PC-3 (cell line): ENCODE measurements around the gene POU4F1.

ENCODE experiments used
- EZH2 ChIP-seq: fragments of 300-600 bp; sonication (generic); IDR thresholded peaks from one replicate; pipeline ENCODE4 v1.6.1; 2017; ENCODE audit warnings: antibody characterized with exemption, mild to moderate bottlenecking, low read length; ENCODE audit not compliant: unreplicated experiment
- EZH2phosphoT487 ChIP-seq: fragments of 300-600 bp; sonication (generic); IDR thresholded peaks from 2 replicates; pipeline ENCODE4 v1.6.1; 2018; ENCODE audit warnings: mild to moderate bottlenecking, antibody characterized with exemption, low read length, borderline replicate concordance
- TF ChIP-seq, protein P1 (sequence below): fragments of 300-600 bp; sonication (generic); conservative IDR thresholded peaks from 2 replicates; pipeline ENCODE4 v1.5.1; 2017; ENCODE audit warnings: antibody characterized with exemption, low read depth, mild to moderate bottlenecking, low read length

GRCh38 chr13:78611040-78611439, 7.7 kb upstream of the POU4F1 start:
- TF ChIP-seq, protein P1, sequence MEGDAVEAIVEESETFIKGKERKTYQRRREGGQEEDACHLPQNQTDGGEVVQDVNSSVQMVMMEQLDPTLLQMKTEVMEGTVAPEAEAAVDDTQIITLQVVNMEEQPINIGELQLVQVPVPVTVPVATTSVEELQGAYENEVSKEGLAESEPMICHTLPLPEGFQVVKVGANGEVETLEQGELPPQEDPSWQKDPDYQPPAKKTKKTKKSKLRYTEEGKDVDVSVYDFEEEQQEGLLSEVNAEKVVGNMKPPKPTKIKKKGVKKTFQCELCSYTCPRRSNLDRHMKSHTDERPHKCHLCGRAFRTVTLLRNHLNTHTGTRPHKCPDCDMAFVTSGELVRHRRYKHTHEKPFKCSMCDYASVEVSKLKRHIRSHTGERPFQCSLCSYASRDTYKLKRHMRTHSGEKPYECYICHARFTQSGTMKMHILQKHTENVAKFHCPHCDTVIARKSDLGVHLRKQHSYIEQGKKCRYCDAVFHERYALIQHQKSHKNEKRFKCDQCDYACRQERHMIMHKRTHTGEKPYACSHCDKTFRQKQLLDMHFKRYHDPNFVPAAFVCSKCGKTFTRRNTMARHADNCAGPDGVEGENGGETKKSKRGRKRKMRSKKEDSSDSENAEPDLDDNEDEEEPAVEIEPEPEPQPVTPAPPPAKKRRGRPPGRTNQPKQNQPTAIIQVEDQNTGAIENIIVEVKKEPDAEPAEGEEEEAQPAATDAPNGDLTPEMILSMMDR: no peak
- TF ChIP-seq EZH2phosphoT487: no peak
- no peak for TF ChIP-seq EZH2
